ENCODE data around the gene SRSF10. TPM values are rescaled to one million over a fixed set of nuclear protein-coding genes. Genes with fewer than 3 reads are reported as not detected.

The SRSF10 gene
- total and polyA plus RNA-seq, 2 donors from 2014 or later, result 48.5 to 96.2 TPM

DNA sequence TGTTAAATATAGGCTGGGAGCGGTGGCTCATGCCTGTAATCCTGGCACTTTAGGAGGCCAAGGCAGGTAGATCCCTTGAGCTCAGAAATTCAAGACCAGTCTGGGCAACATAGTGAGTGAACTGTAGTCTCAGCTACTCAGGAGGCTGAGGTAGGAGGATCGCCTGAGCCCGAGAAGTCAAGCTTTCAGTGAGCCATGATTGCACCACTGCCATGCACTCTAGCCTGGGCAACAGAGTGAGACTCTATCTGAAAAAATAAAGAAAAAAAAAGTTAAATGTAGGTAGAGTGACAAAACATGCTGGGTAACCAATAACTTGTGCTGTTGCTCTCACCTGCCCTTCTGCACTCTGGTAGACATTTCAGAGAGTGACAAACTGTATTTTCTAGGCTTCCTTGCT lies 25.0 kb upstream of the SRSF10 start:
- H3K4me3 ChIP-seq (ENCODE audit: low read length in 3 of 3), result no peak overlapping the region
- FAIRE-seq, result no peak
- intact Hi-C loops (cut with DNase I), result no loop called here
- H3K27me3 ChIP-seq (ENCODE audit: control insufficient read depth, insufficient read depth, low read length), result no peaks in the 10 kb centered on the region
- H3K36me3 ChIP-seq (ENCODE audit: control insufficient read depth in 2 of 3, insufficient read depth in 3 of 3, low read length in 3 of 3), result no peaks in the 10 kb centered on the region
- H3K9ac ChIP-seq (ENCODE audit: low read length in 3 of 3), result no peak overlapping the region
- H3K4me1 ChIP-seq (ENCODE audit: control insufficient read depth in 2 of 3, insufficient read depth in 2 of 3, low read depth in 1 of 3, low read length in 3 of 3), result peaks cover 0 to 3% (median 2%) of the 10 kb centered on the region in 3 donors
- H3K9me3 ChIP-seq (ENCODE audit: control insufficient read depth in 2 of 3, insufficient read depth in 1 of 3, low read length in 3 of 3), result no peaks in the 10 kb centered on the region
- TF ChIP-seq, protein P1, sequence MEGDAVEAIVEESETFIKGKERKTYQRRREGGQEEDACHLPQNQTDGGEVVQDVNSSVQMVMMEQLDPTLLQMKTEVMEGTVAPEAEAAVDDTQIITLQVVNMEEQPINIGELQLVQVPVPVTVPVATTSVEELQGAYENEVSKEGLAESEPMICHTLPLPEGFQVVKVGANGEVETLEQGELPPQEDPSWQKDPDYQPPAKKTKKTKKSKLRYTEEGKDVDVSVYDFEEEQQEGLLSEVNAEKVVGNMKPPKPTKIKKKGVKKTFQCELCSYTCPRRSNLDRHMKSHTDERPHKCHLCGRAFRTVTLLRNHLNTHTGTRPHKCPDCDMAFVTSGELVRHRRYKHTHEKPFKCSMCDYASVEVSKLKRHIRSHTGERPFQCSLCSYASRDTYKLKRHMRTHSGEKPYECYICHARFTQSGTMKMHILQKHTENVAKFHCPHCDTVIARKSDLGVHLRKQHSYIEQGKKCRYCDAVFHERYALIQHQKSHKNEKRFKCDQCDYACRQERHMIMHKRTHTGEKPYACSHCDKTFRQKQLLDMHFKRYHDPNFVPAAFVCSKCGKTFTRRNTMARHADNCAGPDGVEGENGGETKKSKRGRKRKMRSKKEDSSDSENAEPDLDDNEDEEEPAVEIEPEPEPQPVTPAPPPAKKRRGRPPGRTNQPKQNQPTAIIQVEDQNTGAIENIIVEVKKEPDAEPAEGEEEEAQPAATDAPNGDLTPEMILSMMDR (IDR thresholded peaks at IDR 0.05; ENCODE audit: borderline replicate concordance, extremely low read depth, insufficient read depth), result no peak
- no peak for DNase-seq
- H3K27ac ChIP-seq (ENCODE audit: low read depth in 2 of 2, low read length in 2 of 2), result no peak overlapping the region

DNA sequence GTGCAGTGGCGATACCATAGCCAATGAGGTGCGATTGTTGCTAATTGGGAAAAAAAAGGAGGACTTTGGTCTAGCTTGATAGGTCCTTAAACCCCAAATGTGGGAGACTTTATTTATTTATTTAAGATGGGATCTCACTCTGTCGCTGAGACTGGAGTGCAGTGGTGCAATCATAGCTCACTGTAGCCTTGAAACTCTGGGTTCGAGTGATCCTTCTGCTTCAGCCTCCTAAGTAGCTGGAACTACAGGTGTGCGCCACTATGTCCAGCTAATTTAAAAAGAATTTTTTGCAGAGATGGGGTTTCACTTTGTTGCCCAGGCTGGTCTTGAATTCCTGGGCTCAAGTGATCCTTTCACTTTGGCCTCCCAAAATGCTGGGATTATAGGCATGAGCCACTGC lies 24.0 kb upstream of the SRSF10 start:
- Histone ChIP-seq H3K36me3 (ENCODE audit: control insufficient read depth in 2 of 3, insufficient read depth in 3 of 3, low read length in 3 of 3) (no peaks in the 10 kb centered on the region), H3K27me3 (ENCODE audit: control insufficient read depth, insufficient read depth, low read length) (no peaks in the 10 kb centered on the region), H3K9me3 (ENCODE audit: control insufficient read depth in 2 of 3, insufficient read depth in 1 of 3, low read length in 3 of 3) (no peaks in the 10 kb centered on the region), H3K4me1 (ENCODE audit: control insufficient read depth in 2 of 3, insufficient read depth in 2 of 3, low read depth in 1 of 3, low read length in 3 of 3) (peaks cover 0 to 2% (median 0%) of the 10 kb centered on the region in 3 donors), H3K27ac (ENCODE audit: low read depth in 2 of 2, low read length in 2 of 2) (no peak overlapping the region), H3K9ac (ENCODE audit: low read length in 3 of 3) (no peak overlapping the region), H3K4me3 (ENCODE audit: low read length in 3 of 3) (no peak overlapping the region)
- intact Hi-C loops (cut with DNase I), result no loop called here
- no peak for FAIRE-seq
- DNase-seq, result no peak
- TF ChIP-seq, protein P1 (IDR thresholded peaks at IDR 0.05; ENCODE audit: borderline replicate concordance, extremely low read depth, insufficient read depth), result no peak

DNA sequence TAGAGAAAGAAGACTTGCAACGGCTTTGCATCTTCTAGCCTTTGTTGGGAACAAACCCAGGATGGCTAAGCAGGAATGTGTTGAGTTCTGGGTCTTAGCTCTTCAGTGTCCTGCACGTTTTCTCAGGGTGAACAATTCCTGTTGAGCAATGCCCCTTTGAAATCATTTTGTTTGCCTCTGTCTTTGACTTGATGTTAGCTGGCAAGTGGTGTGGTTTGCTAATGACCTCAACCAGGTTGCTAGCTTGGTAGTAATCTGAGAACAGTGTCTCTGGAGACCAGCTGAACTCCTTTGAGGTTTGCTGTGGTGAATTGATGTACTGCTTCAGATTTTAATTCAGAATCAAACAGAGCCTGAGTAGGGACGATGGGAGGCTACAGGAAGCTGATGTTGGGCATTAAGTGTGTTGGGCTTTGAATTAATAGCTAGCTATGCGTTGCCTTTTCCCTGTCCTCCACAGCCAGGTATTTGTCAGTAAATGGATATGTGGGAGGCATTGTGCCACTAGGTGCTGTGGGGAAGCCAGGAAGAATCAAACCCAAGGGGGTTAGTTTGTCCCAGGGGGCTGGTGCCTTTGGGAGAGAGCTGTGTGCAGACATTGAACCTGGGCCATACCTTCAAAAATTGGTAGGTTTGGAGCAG lies 23.3 kb upstream of the SRSF10 start:
- Histone ChIP-seq H3K4me1 (ENCODE audit: control insufficient read depth in 2 of 3, insufficient read depth in 2 of 3, low read depth in 1 of 3, low read length in 3 of 3) (peaks cover 0 to 2% (median 0%) of the 10 kb centered on the region in 3 donors), H3K4me3 (ENCODE audit: low read length in 3 of 3) (no peak overlapping the region), H3K36me3 (ENCODE audit: control insufficient read depth in 2 of 3, insufficient read depth in 3 of 3, low read length in 3 of 3) (no peaks in the 10 kb centered on the region), H3K27ac (ENCODE audit: low read depth in 2 of 2, low read length in 2 of 2) (no peak overlapping the region), H3K27me3 (ENCODE audit: control insufficient read depth, insufficient read depth, low read length) (no peaks in the 10 kb centered on the region), H3K9ac (ENCODE audit: low read length in 3 of 3) (no peak overlapping the region), H3K9me3 (ENCODE audit: control insufficient read depth in 2 of 3, insufficient read depth in 1 of 3, low read length in 3 of 3) (no peaks in the 10 kb centered on the region)
- TF ChIP-seq, protein P1 (IDR thresholded peaks at IDR 0.05; ENCODE audit: borderline replicate concordance, extremely low read depth, insufficient read depth), result no peak
- FAIRE-seq, result no peak
- peak in 2 of 5 donors; percentile 53 to 56 for DNase-seq
- intact Hi-C loops (cut with DNase I), result no loop called here

DNA sequence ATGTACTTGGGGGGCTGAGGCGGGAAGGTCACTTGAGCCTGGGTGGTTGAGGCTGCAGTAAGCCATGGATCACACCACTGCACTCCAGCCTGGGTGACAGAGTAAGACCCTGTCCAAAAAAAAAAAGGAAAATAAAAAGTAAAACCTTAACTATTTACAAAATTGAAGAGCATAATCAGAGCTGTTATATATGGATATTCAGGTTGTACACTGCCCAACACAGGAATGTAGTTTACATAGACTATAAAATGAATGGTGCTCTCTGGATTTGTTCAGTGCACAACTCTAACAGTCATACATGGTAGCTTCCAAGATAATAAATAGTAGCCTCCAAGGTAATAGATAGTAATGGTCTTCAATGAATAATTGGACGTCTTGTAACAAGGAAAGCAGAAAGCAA lies 22.6 kb upstream of the SRSF10 start:
- TF ChIP-seq, protein P1 (IDR thresholded peaks at IDR 0.05; ENCODE audit: borderline replicate concordance, extremely low read depth, insufficient read depth), result no peak
- Histone ChIP-seq H3K9me3 (ENCODE audit: control insufficient read depth in 2 of 3, insufficient read depth in 1 of 3, low read length in 3 of 3) (no peaks in the 10 kb centered on the region), H3K4me1 (ENCODE audit: control insufficient read depth in 2 of 3, insufficient read depth in 2 of 3, low read depth in 1 of 3, low read length in 3 of 3) (no peaks in the 10 kb centered on the region), H3K4me3 (ENCODE audit: low read length in 3 of 3) (no peak overlapping the region), H3K27me3 (ENCODE audit: control insufficient read depth, insufficient read depth, low read length) (no peaks in the 10 kb centered on the region), H3K27ac (ENCODE audit: low read depth in 2 of 2, low read length in 2 of 2) (no peak overlapping the region), H3K9ac (ENCODE audit: low read length in 3 of 3) (no peak overlapping the region), H3K36me3 (ENCODE audit: control insufficient read depth in 2 of 3, insufficient read depth in 3 of 3, low read length in 3 of 3) (no peaks in the 10 kb centered on the region)
- DNase-seq (no peak), FAIRE-seq (no peak)
- intact Hi-C loops (cut with DNase I), result no loop called here
